ENCODE measurements around the gene SETBP1.

Gene SETBP1

DNA sequence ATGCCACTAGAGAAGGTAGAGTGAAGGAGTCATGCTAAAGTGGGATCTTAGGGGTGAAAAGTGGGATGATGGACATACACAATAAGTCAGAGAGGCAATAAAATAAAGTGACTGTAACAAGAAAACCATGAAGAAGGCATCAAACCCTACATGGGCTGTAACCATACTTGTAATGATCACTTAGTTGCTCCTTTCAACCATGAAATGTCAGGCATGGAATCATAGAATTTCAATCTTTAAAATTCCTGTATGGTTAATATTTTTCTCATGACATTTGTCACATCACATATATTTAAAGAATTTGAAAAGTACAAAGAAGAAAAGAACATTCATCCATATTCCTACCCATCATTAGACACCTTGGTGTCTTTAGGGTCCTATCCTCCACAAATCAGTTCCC is 20.9 kb upstream of the SETBP1 start:
- DNase-seq (ENCODE audit: insufficient read length, low spot score) (no peak), FAIRE-seq (no peak)
- TF ChIP-seq, protein P1, sequence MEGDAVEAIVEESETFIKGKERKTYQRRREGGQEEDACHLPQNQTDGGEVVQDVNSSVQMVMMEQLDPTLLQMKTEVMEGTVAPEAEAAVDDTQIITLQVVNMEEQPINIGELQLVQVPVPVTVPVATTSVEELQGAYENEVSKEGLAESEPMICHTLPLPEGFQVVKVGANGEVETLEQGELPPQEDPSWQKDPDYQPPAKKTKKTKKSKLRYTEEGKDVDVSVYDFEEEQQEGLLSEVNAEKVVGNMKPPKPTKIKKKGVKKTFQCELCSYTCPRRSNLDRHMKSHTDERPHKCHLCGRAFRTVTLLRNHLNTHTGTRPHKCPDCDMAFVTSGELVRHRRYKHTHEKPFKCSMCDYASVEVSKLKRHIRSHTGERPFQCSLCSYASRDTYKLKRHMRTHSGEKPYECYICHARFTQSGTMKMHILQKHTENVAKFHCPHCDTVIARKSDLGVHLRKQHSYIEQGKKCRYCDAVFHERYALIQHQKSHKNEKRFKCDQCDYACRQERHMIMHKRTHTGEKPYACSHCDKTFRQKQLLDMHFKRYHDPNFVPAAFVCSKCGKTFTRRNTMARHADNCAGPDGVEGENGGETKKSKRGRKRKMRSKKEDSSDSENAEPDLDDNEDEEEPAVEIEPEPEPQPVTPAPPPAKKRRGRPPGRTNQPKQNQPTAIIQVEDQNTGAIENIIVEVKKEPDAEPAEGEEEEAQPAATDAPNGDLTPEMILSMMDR (IDR thresholded peaks at IDR 0.05; ENCODE audit: insufficient read depth, missing control alignments): no peak

DNA sequence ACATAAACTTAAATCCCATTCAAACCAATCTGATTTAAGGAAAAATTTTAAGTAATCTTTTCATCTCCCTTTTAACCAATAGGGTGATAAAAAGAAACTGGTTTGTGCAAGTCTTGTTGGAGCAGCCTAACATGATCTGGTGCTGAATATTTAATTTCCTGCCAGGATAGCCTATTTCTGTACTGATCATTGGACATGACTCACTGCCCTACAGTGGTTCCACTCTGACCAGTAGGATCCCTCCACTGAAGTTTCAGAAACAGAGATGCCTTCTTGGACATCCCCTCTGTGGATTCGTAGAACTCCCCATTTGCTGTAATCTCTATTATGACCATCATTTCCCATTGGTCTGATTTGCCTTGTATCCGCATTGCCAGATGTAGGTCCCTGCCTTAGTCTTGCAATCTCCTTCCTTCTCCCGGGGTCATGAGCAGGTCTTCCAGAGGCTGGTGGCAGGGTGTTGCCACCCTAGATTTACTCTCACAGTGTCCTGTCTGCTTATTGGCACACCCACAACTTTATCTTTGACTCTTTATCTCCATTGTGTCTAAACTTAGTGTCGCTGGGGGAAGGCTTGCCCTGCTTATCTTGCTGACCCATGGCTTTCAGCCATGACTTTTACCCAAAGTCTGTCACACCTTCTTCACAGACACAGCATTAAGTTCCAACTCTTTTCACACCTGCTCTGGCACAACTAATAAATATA is 12.3 kb upstream of the SETBP1 start:
- no peak for DNase-seq (ENCODE audit: insufficient read length, low spot score)
- TF ChIP-seq, protein P1 (IDR thresholded peaks at IDR 0.05; ENCODE audit: insufficient read depth, missing control alignments): no peak
- no peak for FAIRE-seq

GRCh38 chr18:44671914-44672313 is 8.8 kb upstream of the SETBP1 start:
- TF ChIP-seq, protein P1 (IDR thresholded peaks at IDR 0.05; ENCODE audit: insufficient read depth, missing control alignments): no peak
- no peak for FAIRE-seq

DNA sequence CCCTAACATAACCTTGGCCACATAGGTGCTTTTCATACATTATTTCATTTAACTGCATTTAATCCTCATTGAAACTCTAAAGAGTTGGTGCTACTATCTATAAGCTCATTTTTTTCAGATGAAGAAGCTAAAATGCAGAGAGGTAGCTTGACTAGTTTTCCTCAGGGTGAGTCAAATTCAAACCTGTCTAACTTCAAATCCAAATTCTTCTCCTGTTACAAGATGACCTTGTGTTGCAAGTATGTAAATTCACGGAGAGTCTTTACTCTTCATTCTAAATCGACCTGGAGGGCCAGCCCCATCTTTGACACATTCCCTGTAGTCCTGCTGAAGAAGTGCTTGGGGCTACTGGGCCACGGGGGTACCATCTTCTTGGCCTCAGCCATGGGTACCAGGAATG is 8.2 kb upstream of the SETBP1 start:
- FAIRE-seq (no peak), DNase-seq (ENCODE audit: insufficient read length, low spot score) (no peak)
- TF ChIP-seq, protein P1 (IDR thresholded peaks at IDR 0.05; ENCODE audit: insufficient read depth, missing control alignments): no peak

More at GRCh38 chr18:44671914-44672313, 8.8 kb upstream of the SETBP1 start:
- no peak for DNase-seq (ENCODE audit: insufficient read length, low spot score)

DNA sequence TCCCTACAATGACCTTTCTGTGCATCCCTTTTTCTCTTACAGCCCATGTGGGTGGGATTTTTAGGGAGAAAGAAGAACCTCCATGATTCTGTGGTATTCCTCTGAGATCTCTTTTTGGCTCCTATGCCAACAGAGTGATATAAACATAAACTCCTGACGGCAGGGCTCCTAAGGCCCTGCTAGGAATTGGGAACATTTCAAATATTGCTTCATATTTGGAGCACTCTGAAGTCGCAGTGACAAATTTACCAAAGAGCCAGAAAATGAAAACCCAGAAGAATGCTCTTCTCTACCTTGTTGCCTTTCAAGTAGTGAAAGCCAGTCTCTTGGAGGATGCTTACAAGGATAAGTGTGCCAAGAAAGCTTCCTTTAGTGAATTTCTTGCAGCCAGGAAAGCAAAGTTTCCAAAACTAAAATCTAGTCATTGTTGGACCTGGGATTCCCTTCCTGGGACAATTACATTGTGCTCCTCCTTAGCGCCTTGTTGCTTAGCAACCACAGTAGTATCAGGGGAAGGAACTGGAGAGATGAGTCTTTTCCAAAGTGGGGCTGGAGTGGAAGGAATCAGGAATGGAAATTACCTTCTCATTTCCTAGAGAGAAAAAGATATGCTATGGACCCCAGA is 7.3 kb upstream of the SETBP1 start:
- TF ChIP-seq, protein P1 (IDR thresholded peaks at IDR 0.05; ENCODE audit: insufficient read depth, missing control alignments): no peak
- FAIRE-seq (no peak), DNase-seq (ENCODE audit: insufficient read length, low spot score) (no peak)

- FAIRE-seq: no peak
- TF ChIP-seq, protein P1 (IDR thresholded peaks at IDR 0.05; ENCODE audit: insufficient read depth, missing control alignments): no peak
- no peak for DNase-seq (ENCODE audit: insufficient read length, low spot score)
These were observed 2.8 kb upstream of the SETBP1 start for GRCh38 chr18:44677933-44678332.

DNA sequence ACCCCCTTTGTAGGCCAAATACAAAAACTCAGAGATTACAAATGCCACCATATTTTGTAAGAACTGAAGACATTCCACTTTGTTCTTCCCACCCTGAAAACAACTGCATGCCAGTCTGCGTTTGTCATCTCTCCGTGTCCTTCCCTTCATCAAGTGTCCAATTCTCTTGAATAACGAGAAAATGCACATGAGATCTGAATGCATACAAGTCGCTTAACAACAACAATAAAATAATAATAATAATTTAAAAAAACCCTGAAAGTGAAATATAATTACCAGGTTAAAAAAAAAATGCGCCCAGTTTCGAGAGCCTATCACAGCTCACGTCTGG is 2.0 kb upstream of the SETBP1 start:
- TF ChIP-seq, protein P1 (IDR thresholded peaks at IDR 0.05; ENCODE audit: insufficient read depth, missing control alignments): no peak
- DNase-seq (ENCODE audit: insufficient read length, low spot score): no peak
- no peak for FAIRE-seq
